SJCRH30 (cell line): Measurements from ENCODE around the gene LNX1. TPM values are rescaled to one million over a fixed set of nuclear protein-coding genes. Genes with fewer than 3 reads are reported as not detected.
A peak's percentile ranks its signal among the peaks of the same experiment; 100 is the strongest.

Experiments
- DNase-seq, 2 experiments: peaks; one replicate each; pipeline ENCODE4 v3.0.0-alpha.2; 2015 to 2020
- H3K27ac ChIP-seq: fragments of 250-450 bp; sonication (Bioruptor Pico); 2 replicates; pipeline ENCODE4 v1.5.1; 2020; ENCODE audit warnings: mild to moderate bottlenecking, moderate library complexity
- H3K27me3 ChIP-seq: fragments of 250-450 bp; sonication (Bioruptor Pico); 2 replicates; pipeline ENCODE4 v1.5.1; 2020; ENCODE audit warnings: mild to moderate bottlenecking, moderate library complexity
- H3K36me3 ChIP-seq: fragments of 250-450 bp; sonication (Bioruptor Pico); 2 replicates; pipeline ENCODE4 v1.5.1; 2020; ENCODE audit warnings: mild to moderate bottlenecking, moderate library complexity
- H3K4me1 ChIP-seq: fragments of 250-450 bp; sonication (Bioruptor Pico); 2 replicates; pipeline ENCODE4 v1.5.1; 2020; ENCODE audit warnings: mild to moderate bottlenecking, moderate library complexity
- H3K4me3 ChIP-seq: fragments of 250-450 bp; sonication (Bioruptor Pico); 2 replicates; pipeline ENCODE4 v1.5.1; 2020; ENCODE audit warnings: mild to moderate bottlenecking, moderate library complexity
- H3K9me3 ChIP-seq: fragments of 250-450 bp; sonication (Bioruptor Pico); replicated peaks from 2 replicates; pipeline ENCODE4 v1.5.1; 2020; ENCODE audit warnings: mild to moderate bottlenecking, moderate library complexity
- total RNA-seq: library from RNA; depleted of rRNA; stranded (reverse); fragments of >200 nt; shearing (Covaris generic); gene quantifications from 2 replicates; pipeline ENCODE4 v1.2.3, GENCODE V29; 2014; rRNA removed

Gene LNX1
- total RNA-seq, result 3.3 and 3.4 TPM in 2 replicates

DNA sequence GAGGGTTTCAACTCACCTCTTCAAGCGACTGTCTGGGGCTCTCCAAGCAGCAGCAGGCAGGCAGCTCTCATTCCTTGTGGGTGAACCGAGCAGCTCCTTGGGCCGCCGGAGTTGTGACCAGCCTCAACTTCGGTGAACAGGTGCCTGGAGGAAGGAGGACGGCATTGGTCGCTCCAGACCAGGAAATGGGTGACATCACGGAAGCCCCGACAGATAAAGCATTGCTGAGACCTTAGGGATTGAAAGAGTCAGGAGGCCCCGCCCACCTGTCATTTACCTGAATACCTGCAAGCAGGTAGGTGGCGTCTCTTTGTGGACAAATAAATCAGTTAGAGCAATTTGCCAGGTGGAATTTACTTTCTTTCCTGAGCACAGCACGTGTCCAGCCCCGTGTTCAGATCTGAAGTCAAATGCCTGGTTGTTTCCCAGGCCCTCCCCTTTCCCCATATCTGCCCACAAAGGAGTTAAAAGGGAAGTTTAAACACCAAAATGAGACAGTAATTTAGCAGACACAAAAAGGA is at the start of gene LNX1:
LNX1 (minus strand) TSS at position 115 of the 521 bp plus-strand sequence. CDS start 17,484 bp downstream, outside the sequence.
- Histone ChIP-seq H3K27ac (peak within 1 kb of the TSS; percentile 65), H3K4me3 (peak within 1 kb of the TSS; percentile 48)

GRCh38 chr4:53640576-53641453 is 49.5 kb upstream of the LNX1 start:
- Histone ChIP-seq H3K9me3 (no peaks in the 10 kb centered on the region), H3K4me3 (no peak overlapping the region), H3K4me1 (no peaks in the 10 kb centered on the region), H3K27ac (no peak overlapping the region), H3K36me3 (no peaks in the 10 kb centered on the region), H3K27me3 (0 out of 2 replicates have a peak, but pooled peaks cover 6% of the 10 kb centered on the region)
- DNase-seq, result peak in 1 of 2 experiments; percentile 29

More for the DNA sequence above, at the start of gene LNX1:
- Histone ChIP-seq H3K4me1 (peaks cover 8% of the 10 kb centered on the region), H3K27me3 (no peaks in the 10 kb centered on the region), H3K36me3 (no peaks in the 10 kb centered on the region), H3K9me3 (no peaks in the 10 kb centered on the region)
- DNase-seq, result no peak

DNA sequence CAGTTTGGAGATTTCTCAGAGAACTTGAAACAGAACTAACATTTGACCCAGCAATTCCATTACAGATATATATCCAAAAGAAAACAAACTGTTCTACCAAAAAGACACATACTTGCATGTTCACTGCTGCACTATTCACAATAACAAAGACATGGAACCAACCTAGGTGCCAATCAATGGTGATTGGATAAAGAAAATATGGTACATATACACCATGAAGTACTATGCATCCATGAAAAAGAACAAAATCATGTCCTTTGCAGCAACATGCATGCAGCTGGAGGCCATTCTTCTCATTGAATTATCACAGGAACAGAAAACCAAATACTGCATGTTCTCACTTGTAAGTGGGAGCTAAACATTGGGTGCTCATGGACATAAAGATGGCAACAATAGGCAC is 47.6 kb upstream of the LNX1 start:
- no peak overlapping the region for H3K27ac ChIP-seq
- H3K4me3 ChIP-seq, result no peak overlapping the region
- DNase-seq, result no peak
- H3K27me3 ChIP-seq, result 0 out of 2 replicates have a peak, but pooled peaks cover 6% of the 10 kb centered on the region
- no peaks in the 10 kb centered on the region for H3K9me3 ChIP-seq
- no peaks in the 10 kb centered on the region for H3K4me1 ChIP-seq
- H3K36me3 ChIP-seq, result no peaks in the 10 kb centered on the region

DNA sequence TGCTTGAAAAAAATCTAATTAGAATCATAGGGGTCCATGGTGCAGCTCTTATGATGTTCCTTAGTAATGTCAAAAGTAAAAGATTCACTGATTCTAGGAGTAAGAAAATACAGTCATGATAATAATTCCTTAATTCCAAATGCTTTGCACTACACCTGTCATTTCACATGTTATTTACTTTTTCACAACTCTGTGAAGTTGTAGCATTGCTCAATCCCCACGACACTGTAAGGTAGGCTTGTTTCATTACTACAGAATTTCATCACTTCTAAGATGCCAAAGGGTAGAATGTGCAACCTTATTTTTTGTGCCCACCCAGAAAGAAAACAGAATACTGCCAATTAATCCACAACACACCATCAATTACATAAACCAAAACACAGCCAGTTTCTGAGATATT is 46.1 kb upstream of the LNX1 start:
- H3K36me3 ChIP-seq, result no peaks in the 10 kb centered on the region

DNA sequence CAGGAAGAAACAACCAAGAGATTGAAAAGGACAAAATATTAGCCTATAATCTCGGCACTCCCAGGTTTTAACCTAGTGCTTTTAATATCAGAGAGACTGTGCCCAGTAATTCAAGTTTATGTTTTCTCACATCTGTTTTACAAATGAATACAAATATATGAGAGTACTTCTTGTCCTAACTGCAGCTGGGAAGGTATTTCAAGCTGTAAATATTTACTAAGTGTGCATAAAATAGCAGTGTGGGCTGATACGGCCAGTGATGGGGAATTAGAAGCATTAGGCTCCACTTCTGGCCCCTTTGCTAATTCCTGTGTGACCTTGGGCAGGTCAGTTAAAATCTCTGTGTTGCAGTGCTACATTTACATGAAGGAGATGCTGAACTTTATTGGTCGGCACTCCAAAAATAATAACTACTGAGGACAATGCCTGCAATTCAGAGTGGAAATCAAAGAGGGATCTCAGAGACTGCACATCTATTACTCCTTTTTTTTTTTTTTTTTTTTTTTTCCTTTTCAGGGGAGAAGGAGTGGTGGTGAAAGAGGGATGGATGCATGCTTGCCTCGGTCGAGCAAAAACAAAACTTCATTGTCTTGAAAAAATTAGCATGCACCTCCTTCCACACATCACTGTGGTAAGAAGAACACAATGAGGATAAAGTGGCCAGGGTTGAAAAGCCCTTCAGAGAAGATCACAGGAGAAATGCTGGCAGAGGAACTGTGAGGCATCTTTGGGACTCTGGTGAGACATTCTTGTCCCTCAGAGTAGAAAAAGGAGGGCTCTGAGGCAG is 44.6 kb upstream of the LNX1 start:
- 0 out of 2 replicates have a peak, but pooled peaks cover 6% of the 10 kb centered on the region for H3K27me3 ChIP-seq
- H3K4me3 ChIP-seq, result no peak overlapping the region
- no peaks in the 10 kb centered on the region for H3K36me3 ChIP-seq
- no peak for DNase-seq
- no peaks in the 10 kb centered on the region for H3K9me3 ChIP-seq
- no peaks in the 10 kb centered on the region for H3K4me1 ChIP-seq
- no peak overlapping the region for H3K27ac ChIP-seq

More for the DNA sequence above, 46.1 kb upstream of the LNX1 start:
- Histone ChIP-seq H3K9me3 (no peaks in the 10 kb centered on the region), H3K4me1 (no peaks in the 10 kb centered on the region), H3K27ac (no peak overlapping the region), H3K4me3 (no peak overlapping the region), H3K27me3 (0 out of 2 replicates have a peak, but pooled peaks cover 6% of the 10 kb centered on the region)
- no peak for DNase-seq

DNA sequence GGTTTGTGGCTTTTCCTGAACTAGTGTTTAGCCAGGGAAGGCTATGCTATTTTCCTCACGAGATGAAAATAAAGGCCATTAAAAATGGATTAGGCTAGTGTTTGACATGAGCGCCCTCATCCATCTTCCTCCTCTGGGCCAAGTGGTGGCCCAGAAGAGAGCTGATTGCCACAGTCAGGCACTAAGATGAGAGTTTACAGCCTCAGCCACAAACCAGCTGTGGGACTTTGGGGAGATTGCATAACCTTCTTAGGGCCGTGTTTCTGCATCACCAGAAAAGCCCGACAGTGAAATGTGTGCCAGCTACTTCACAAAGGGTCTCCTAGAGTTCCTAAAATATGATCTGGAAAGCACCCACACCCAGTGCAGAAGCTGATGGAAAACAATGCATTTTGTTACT is 42.3 kb upstream of the LNX1 start:
- H3K27ac ChIP-seq, result no peak overlapping the region
- no peaks in the 10 kb centered on the region for H3K9me3 ChIP-seq
- H3K27me3 ChIP-seq, result peaks cover 11% of the 10 kb centered on the region; the same call in 1 of the 2 replicates
- no peak overlapping the region for H3K4me3 ChIP-seq
- no peak for DNase-seq
- no peaks in the 10 kb centered on the region for H3K4me1 ChIP-seq
- H3K36me3 ChIP-seq, result no peaks in the 10 kb centered on the region

DNA sequence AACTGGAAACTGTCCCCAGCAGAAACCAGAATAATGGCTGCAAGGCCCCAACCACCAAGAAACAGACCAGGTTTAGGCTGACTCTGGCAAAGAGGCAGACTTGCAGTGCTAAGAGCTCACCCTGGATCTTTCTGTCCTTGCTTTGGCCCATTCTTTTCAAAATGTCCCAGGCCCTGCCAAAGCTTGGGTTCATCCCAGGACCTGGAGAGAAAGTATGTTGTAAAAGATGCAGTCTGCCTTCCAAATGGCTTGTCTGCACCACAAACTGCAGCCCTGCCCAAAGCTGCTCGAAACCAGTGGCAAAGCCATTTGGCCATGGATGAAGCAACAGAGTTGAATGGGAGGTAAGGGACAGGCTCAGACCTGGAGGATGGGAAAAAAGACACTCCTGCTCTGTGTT is 38.0 kb upstream of the LNX1 start:
- Histone ChIP-seq H3K9me3 (no peaks in the 10 kb centered on the region), H3K36me3 (no peaks in the 10 kb centered on the region), H3K27ac (no peak overlapping the region), H3K27me3 (peaks cover 5% of the 10 kb centered on the region; the same call in 1 of the 2 replicates), H3K4me1 (no peaks in the 10 kb centered on the region), H3K4me3 (no peak overlapping the region)
- DNase-seq, result no peak

GRCh38 chr4:53626491-53626890 is 35.2 kb upstream of the LNX1 start:
- Histone ChIP-seq H3K36me3 (no peaks in the 10 kb centered on the region), H3K27ac (no peak overlapping the region), H3K27me3 (peaks cover 5% of the 10 kb centered on the region; the same call in 1 of the 2 replicates), H3K4me1 (no peaks in the 10 kb centered on the region), H3K9me3 (no peaks in the 10 kb centered on the region), H3K4me3 (no peak overlapping the region)
- DNase-seq, result no peak

DNA sequence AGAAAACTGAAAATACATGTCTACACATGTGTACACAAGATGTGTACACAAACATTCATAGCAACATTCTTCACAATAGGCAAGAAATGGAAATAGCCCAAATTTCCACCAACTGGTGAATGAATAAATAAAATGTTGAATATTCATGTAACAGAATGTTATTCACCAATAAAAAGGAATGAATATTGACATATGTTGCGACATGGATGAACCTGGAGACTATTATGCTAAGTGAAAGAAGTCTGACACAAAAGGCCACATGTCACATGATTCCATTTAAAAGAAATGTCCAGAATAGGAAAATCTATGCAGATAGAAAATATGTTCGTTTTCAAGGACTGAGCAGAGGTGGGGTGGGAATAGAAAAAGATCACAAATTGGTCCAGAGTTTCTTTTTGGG is 34.6 kb upstream of the LNX1 start:
- Histone ChIP-seq H3K27me3 (peaks cover 5% of the 10 kb centered on the region; the same call in 1 of the 2 replicates), H3K9me3 (no peaks in the 10 kb centered on the region)

GRCh38 chr4:53622739-53623151 is 31.5 kb upstream of the LNX1 start:
- Histone ChIP-seq H3K27me3 (no peaks in the 10 kb centered on the region), H3K4me3 (no peak overlapping the region), H3K27ac (no peak overlapping the region), H3K4me1 (no peaks in the 10 kb centered on the region), H3K9me3 (no peaks in the 10 kb centered on the region), H3K36me3 (no peaks in the 10 kb centered on the region)
- DNase-seq, result no peak

More for the DNA sequence above, 34.6 kb upstream of the LNX1 start:
- Histone ChIP-seq H3K27ac (no peak overlapping the region), H3K4me1 (no peaks in the 10 kb centered on the region), H3K4me3 (no peak overlapping the region), H3K36me3 (no peaks in the 10 kb centered on the region)
- DNase-seq, result no peak

- no peaks in the 10 kb centered on the region for H3K36me3 ChIP-seq
- no peaks in the 10 kb centered on the region for H3K4me1 ChIP-seq
- H3K27ac ChIP-seq, result no peak overlapping the region
- H3K27me3 ChIP-seq, result no peaks in the 10 kb centered on the region
- no peaks in the 10 kb centered on the region for H3K9me3 ChIP-seq
- DNase-seq, result no peak
- no peak overlapping the region for H3K4me3 ChIP-seq
Measured at GRCh38 chr4:53620956-53621355, 29.7 kb upstream of the LNX1 start.

GRCh38 chr4:53619431-53619830 is 28.1 kb upstream of the LNX1 start:
- Histone ChIP-seq H3K27ac (no peak overlapping the region), H3K4me1 (no peaks in the 10 kb centered on the region), H3K9me3 (no peaks in the 10 kb centered on the region), H3K36me3 (no peaks in the 10 kb centered on the region), H3K4me3 (no peak overlapping the region), H3K27me3 (no peaks in the 10 kb centered on the region)
- DNase-seq, result no peak

DNA sequence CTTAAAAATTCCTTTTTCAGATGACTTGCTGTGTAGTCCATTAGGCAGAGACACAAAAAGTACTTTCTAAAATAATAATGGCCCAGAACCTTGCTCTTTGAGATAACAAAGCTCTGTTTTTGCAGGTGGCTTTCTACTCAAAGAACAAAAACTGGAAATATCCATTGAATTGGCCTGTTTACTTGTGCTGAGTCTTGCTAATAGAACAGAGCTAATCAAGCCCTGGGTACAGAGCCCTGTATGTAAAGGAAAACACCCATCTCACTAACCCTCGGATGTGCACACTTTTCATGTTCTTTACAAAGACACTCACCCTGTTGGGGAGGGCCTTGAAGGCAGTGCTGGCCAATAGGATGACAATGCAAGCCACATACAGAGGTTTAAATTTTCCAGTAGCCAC is 27.0 kb upstream of the LNX1 start:
- Histone ChIP-seq H3K27me3 (no peaks in the 10 kb centered on the region), H3K4me3 (no peak overlapping the region), H3K27ac (no peak overlapping the region), H3K36me3 (no peaks in the 10 kb centered on the region), H3K9me3 (no peaks in the 10 kb centered on the region), H3K4me1 (no peaks in the 10 kb centered on the region)
- DNase-seq, result no peak

DNA sequence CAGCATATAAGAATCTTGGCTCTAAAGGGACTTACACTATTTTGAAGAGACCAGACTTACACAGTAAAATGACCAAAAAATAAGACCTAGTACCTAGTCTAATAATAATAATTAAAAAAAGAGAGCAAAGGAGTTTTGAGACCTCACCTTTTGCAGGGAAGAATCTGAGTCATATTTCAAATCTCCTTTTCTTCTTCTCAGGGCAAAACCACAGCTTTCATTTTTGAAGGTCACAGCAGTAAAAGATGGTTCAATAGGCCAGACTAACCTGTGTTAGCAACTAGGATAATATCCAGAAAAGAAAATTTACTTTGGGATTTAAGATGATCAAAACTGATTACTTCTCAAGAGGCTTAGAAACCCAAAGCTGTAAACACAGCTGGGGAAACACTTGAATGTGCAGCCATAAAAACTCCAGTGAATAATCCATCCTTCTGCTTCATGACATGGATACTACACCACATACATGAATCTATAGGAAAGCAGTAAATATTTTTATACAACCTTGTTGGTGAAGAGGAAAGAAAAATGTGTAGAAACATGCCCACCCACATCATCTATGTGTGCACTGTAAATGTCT is 25.9 kb upstream of the LNX1 start:
- no peaks in the 10 kb centered on the region for H3K36me3 ChIP-seq
- H3K9me3 ChIP-seq, result no peaks in the 10 kb centered on the region
- DNase-seq, result peak in 1 of 2 experiments; percentile 18
- H3K4me1 ChIP-seq, result no peaks in the 10 kb centered on the region
- no peaks in the 10 kb centered on the region for H3K27me3 ChIP-seq
- H3K27ac ChIP-seq, result no peak overlapping the region
- H3K4me3 ChIP-seq, result no peak overlapping the region
